A549 (cell line): ENCODE results near the gene UCMA. TPM values are rescaled to one million over a fixed set of nuclear protein-coding genes. Genes with fewer than 3 reads are reported as not detected.
"Not testable (repeated sequence)": the region's sequence is repeated elsewhere in the genome, so short reads cannot be mapped to it uniquely, and the experiment has no call there.

Experiments used
- ATAC-seq, 2 experiments: fragments of 200-7000 bp in 1 of 2; fragments of >200 bp in 1 of 2; cut with Nextera tagmentation in 1 of 2; cut with Tn5 transposase in 1 of 2; 3 replicates each; pipeline versions ENCODE4 v1.8.0 to v1.9.1; 2018 to 2020; ENCODE audit warnings: mild to moderate bottlenecking in 1 of 2, moderate library complexity in 1 of 2
- CTCF ChIA-PET: fragments of 300-600 bp; sonication (Branson Sonifier 250); formaldehyde crosslinking; extraction: SDS; loops from one replicate; lab custom pipeline; 2021; ENCODE audit warnings: antibody characterized with exemption, inconsistent platforms; lab: Yijun Ruan, JAX
- POLR2A ChIA-PET: fragments of 350-600 bp; formaldehyde crosslinking; extraction: SDS; loops from one replicate; lab custom pipeline; 2021; ENCODE audit warnings: antibody characterized with exemption, inconsistent platforms; lab: Yijun Ruan, JAX
- DNase-seq, 2 experiments: peaks; one replicate each; pipeline versions ENCODE4 v3.0.0 to v3.0.0-alpha.2; 2011 to 2016; ENCODE audit warnings: low read depth in 1 of 2, low spot score in 1 of 2
- FAIRE-seq: peaks from 2 replicates; lab custom pipeline; 2011; peaks lifted over from hg19 to GRCh38; lab: Jason Lieb, UNC
- H3K27ac ChIP-seq, 2 experiments: fragments of >200 bp; sonication (Bioruptor Twin); formaldehyde crosslinking; 3 replicates each; pipeline ENCODE4 v1.5.1; 2016 to 2017
- H3K4me1 ChIP-seq: fragments of >200 bp; sonication (Bioruptor Twin); formaldehyde crosslinking; 3 replicates; pipeline ENCODE4 v1.6.1; 2016
- H3K4me2 ChIP-seq: fragments of >200 bp; sonication (Bioruptor Twin); formaldehyde crosslinking; 3 replicates; pipeline ENCODE4 v1.6.1; 2016
- H3K4me3 ChIP-seq: fragments of >200 bp; sonication (Bioruptor Twin); formaldehyde crosslinking; 3 replicates; pipeline ENCODE4 v1.5.1; 2016
- H3K9me3 ChIP-seq: fragments of >200 bp; sonication (Bioruptor Twin); formaldehyde crosslinking; 3 replicates; pipeline ENCODE4 v1.6.1; 2016
- BHLHE40 ChIP-seq: IDR thresholded peaks from 2 replicates; pipeline ENCODE4 v1.6.1; 2012; ENCODE audit warnings: low read depth, low read length, inconsistent platforms
- CBX8 ChIP-seq: fragments of 200-600 bp; sonication (generic); IDR thresholded peaks from 2 replicates; pipeline ENCODE4 v1.6.1; 2016
- EHMT2 ChIP-seq: fragments of 200-600 bp; sonication (generic); IDR thresholded peaks from 2 replicates; pipeline ENCODE4 v1.6.1; 2016; ENCODE audit warnings: antibody characterized with exemption, low read depth, mild to moderate bottlenecking, moderate library complexity
- FOXS1 ChIP-seq: fragments of 250-450 bp; sonication (Bioruptor Pico); IDR thresholded peaks from 2 replicates; pipeline ENCODE4 v1.5.0; 2020; ENCODE audit warnings: mild to moderate bottlenecking, moderate library complexity
- HDAC2 ChIP-seq: fragments of 200-600 bp; sonication (generic); IDR thresholded peaks from 2 replicates; pipeline ENCODE4 v1.6.1; 2016
- HOXA7 ChIP-seq: fragments of 250-450 bp; sonication (Bioruptor Pico); IDR thresholded peaks from 2 replicates; pipeline ENCODE4 v1.5.0; 2020; ENCODE audit warnings: mild to moderate bottlenecking, moderate library complexity
- HOXB13 ChIP-seq: fragments of 250-450 bp; sonication (Bioruptor Pico); IDR thresholded peaks from 2 replicates; pipeline ENCODE4 v1.5.0; 2020; ENCODE audit warnings: low read depth, mild to moderate bottlenecking, moderate library complexity
- KDM5A ChIP-seq: fragments of 200-600 bp; sonication (generic); IDR thresholded peaks from 2 replicates; pipeline ENCODE4 v1.6.1; 2016; ENCODE audit warnings: antibody characterized with exemption, mild to moderate bottlenecking
- MAFK ChIP-seq: fragments of 450-650 bp; IDR thresholded peaks from 2 replicates; pipeline ENCODE4 v1.6.1; 2014; ENCODE audit not compliant: partially characterized antibody
- SMC3 ChIP-seq: fragments of >200 bp; sonication (Bioruptor Twin); formaldehyde crosslinking; IDR thresholded peaks from 3 replicates; pipeline ENCODE4 v1.6.1; 2018; ENCODE audit warnings: inconsistent platforms
- ZC3H11A ChIP-seq: fragments of 450-650 bp; IDR thresholded peaks from 2 replicates; pipeline ENCODE4 v1.6.1; 2014; ENCODE audit warnings: antibody characterized with exemption, mild to moderate bottlenecking
- ZFP36 ChIP-seq: fragments of 450-650 bp; IDR thresholded peaks from 2 replicates; pipeline ENCODE4 v1.6.1; 2014; ENCODE audit warnings: borderline replicate concordance; ENCODE audit not compliant: partially characterized antibody
- ZNF302 ChIP-seq: fragments of 250-450 bp; sonication (Bioruptor Pico); IDR thresholded peaks from 2 replicates; pipeline ENCODE4 v1.9.0; 2021; ENCODE audit warnings: inconsistent platforms, mild to moderate bottlenecking, moderate library complexity
- WGBS: methylation state at CpG from one replicate; pipeline ENCODE4 v1.1.6; 2017; ENCODE audit errors: missing lambda C conversion rate; 5-methylcytosine and 5-hydroxymethylcytosine counted together
- polyA minus RNA-seq: library from RNA; depleted of rRNA, polyadenylated mRNA; stranded (reverse); fragments of >200 nt; gene quantifications from 2 replicates; pipeline ENCODE4 v1.2.3, GENCODE V29; 2011; rRNA and poly(A)+ RNA removed
- polyA plus RNA-seq, 4 experiments: library from polyadenylated mRNA; depleted of rRNA in 3 of 4; stranded (reverse); fragments of >200 nt; fragmentation: RNase III in 1 of 4; extraction: RNeasy Plus Mini Kit Qiagen cat#74134 plus additional on column Dnase treatment in 1 of 4; gene quantifications; 2 replicates in 3 of 4; 3 replicates in 1 of 4; pipeline ENCODE4 v1.2.3, GENCODE V29; 2011 to 2017
- TF ChIP-seq, protein P1 (sequence below): IDR thresholded peaks from 2 replicates; pipeline ENCODE4 v1.6.1; 2012
- TF ChIP-seq, protein P2 (sequence below): fragments of 200-600 bp; sonication (generic); IDR thresholded peaks from 2 replicates; pipeline ENCODE4 v1.6.1; 2016; ENCODE audit warnings: antibody characterized with exemption, mild to moderate bottlenecking, moderate library complexity
- TF ChIP-seq, protein P3 (sequence below): fragments of 250-450 bp; sonication (Bioruptor Pico); IDR thresholded peaks from 2 replicates; pipeline ENCODE4 v1.5.0; 2021; ENCODE audit warnings: mild to moderate bottlenecking, moderate library complexity, borderline replicate concordance

UCMA gene, protein sequence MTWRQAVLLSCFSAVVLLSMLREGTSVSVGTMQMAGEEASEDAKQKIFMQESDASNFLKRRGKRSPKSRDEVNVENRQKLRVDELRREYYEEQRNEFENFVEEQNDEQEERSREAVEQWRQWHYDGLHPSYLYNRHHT
- polyA plus RNA-seq (2011; rRNA removed) (not detected in 2 replicates), polyA plus RNA-seq (2017; fragmentation: RNase III; extraction: RNeasy Plus Mini Kit Qiagen cat#74134 plus additional on column Dnase treatment) (not detected in 3 replicates), polyA minus RNA-seq (not detected in 2 replicates)
- not detected in 2 replicates for polyA plus RNA-seq (2012; cell fraction: cytosol; rRNA removed)
- polyA plus RNA-seq (2012; cell fraction: nucleus; rRNA removed), result not detected in 2 replicates

DNA sequence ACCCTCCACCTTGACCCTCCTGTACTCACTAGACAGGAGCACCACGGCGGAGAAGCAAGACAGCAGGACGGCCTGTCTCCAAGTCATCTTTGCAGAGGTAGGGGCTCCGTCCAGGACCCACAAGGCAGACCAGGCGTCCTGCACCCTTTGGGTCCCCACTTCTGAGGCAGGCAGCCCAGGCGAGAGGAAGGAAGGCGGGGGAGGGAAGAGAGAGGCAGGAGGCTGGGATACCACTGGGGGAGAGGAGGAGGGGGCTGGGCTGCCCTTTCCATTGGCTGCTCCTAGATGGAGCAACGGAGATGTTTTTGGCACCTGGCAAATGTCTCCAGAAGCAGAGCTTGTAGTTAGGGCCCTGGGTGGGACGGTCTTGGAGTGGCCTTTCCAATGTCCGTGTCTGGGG lies at the start of gene UCMA:
Gene UCMA, minus strand, starts transcription at position 203 of the 400 bp plus-strand sequence. Its CDS starts 116 bp downstream, at position 87.
- no peak for ATAC-seq
- no peak for FAIRE-seq
- CTCF ChIA-PET, result no interaction called here

DNA sequence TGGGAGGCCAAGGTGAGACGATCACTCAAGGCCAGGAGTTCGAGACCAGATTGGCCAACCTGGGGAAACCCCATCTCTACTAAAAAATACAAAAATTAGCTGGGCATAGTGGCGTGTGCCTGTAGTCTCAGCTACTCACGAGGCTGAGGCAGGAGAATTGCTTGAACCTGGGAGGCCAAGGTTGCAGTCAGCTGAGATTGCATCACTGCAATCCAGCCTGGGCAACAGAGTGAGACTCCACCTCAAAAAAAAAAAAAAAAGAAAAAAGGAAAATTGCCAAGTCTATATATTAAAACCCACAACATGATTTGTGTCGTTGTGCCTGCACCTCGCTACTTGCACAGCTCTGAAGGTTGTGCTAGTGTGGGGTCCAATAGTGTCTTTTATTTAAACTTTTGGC lies 48.2 kb upstream of the UCMA start:
- POLR2A ChIA-PET, result not testable (repeated sequence)

More for the DNA sequence above, at the start of gene UCMA:
- no peak for TF ChIP-seq KDM5A
- TF ChIP-seq HOXB13 (CRISPR knock-in tag), result no peak
- TF ChIP-seq CBX8, result no peak
- TF ChIP-seq HDAC2, result no peak
- TF ChIP-seq ZFP36, result no peak
- TF ChIP-seq HOXA7 (CRISPR knock-in tag), result no peak
- TF ChIP-seq, protein P1, sequence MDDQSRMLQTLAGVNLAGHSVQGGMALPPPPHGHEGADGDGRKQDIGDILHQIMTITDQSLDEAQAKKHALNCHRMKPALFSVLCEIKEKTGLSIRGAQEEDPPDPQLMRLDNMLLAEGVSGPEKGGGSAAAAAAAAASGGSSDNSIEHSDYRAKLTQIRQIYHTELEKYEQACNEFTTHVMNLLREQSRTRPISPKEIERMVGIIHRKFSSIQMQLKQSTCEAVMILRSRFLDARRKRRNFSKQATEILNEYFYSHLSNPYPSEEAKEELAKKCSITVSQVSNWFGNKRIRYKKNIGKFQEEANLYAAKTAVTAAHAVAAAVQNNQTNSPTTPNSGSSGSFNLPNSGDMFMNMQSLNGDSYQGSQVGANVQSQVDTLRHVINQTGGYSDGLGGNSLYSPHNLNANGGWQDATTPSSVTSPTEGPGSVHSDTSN, result no peak
- TF ChIP-seq, protein P2, sequence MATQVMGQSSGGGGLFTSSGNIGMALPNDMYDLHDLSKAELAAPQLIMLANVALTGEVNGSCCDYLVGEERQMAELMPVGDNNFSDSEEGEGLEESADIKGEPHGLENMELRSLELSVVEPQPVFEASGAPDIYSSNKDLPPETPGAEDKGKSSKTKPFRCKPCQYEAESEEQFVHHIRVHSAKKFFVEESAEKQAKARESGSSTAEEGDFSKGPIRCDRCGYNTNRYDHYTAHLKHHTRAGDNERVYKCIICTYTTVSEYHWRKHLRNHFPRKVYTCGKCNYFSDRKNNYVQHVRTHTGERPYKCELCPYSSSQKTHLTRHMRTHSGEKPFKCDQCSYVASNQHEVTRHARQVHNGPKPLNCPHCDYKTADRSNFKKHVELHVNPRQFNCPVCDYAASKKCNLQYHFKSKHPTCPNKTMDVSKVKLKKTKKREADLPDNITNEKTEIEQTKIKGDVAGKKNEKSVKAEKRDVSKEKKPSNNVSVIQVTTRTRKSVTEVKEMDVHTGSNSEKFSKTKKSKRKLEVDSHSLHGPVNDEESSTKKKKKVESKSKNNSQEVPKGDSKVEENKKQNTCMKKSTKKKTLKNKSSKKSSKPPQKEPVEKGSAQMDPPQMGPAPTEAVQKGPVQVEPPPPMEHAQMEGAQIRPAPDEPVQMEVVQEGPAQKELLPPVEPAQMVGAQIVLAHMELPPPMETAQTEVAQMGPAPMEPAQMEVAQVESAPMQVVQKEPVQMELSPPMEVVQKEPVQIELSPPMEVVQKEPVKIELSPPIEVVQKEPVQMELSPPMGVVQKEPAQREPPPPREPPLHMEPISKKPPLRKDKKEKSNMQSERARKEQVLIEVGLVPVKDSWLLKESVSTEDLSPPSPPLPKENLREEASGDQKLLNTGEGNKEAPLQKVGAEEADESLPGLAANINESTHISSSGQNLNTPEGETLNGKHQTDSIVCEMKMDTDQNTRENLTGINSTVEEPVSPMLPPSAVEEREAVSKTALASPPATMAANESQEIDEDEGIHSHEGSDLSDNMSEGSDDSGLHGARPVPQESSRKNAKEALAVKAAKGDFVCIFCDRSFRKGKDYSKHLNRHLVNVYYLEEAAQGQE, result no peak
- TF ChIP-seq, protein P3, sequence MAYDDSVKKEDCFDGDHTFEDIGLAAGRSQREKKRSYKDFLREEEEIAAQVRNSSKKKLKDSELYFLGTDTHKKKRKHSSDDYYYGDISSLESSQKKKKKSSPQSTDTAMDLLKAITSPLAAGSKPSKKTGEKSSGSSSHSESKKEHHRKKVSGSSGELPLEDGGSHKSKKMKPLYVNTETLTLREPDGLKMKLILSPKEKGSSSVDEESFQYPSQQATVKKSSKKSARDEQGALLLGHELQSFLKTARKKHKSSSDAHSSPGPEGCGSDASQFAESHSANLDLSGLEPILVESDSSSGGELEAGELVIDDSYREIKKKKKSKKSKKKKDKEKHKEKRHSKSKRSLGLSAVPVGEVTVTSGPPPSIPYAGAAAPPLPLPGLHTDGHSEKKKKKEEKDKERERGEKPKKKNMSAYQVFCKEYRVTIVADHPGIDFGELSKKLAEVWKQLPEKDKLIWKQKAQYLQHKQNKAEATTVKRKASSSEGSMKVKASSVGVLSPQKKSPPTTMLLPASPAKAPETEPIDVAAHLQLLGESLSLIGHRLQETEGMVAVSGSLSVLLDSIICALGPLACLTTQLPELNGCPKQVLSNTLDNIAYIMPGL (CRISPR knock-in tag), result no peak
- no peak for TF ChIP-seq SMC3
- no peak for TF ChIP-seq FOXS1 (CRISPR knock-in tag)
- TF ChIP-seq ZNF302 (CRISPR knock-in tag), result no peak
- TF ChIP-seq EHMT2, result no peak
- no peak for TF ChIP-seq MAFK
- no peak for TF ChIP-seq ZC3H11A
- TF ChIP-seq BHLHE40, result no peak
- Histone ChIP-seq H3K4me1 (no peaks in the 10 kb centered on the region), H3K4me2 (no peak within 1 kb of the TSS), H3K27ac (no peak within 1 kb of the TSS), H3K4me3 (no peak within 1 kb of the TSS), H3K9me3 (no peaks in the 10 kb centered on the region)
- no peak for DNase-seq
- WGBS, result 80% methylated on average over 10 of the region's 10 CpGs
- POLR2A ChIA-PET, result no interaction called here

More for the DNA sequence above, 48.2 kb upstream of the UCMA start:
- not testable (repeated sequence) for H3K4me1 ChIP-seq, FAIRE-seq, H3K4me3 ChIP-seq, H3K4me2 ChIP-seq, ATAC-seq, H3K27ac ChIP-seq, DNase-seq, H3K9me3 ChIP-seq
- CTCF ChIA-PET, result interaction anchor here (0.6 kb wide), 1 partner anchor 15 kb away, joined by 3 read pairs; no protein-coding TSS in a partner anchor
- 86% methylated on average over 6 of the region's 6 CpGs for WGBS
